ENCODE data around the gene SCUBE1.

The SCUBE1 gene

GRCh38 chr22:43343262-43343669 lies at the start of gene SCUBE1:
TSS of gene SCUBE1 (minus strand) at chr22:43343372. CDS start at chr22:43343261, 111 bp downstream.
- TF ChIP-seq, protein P1, sequence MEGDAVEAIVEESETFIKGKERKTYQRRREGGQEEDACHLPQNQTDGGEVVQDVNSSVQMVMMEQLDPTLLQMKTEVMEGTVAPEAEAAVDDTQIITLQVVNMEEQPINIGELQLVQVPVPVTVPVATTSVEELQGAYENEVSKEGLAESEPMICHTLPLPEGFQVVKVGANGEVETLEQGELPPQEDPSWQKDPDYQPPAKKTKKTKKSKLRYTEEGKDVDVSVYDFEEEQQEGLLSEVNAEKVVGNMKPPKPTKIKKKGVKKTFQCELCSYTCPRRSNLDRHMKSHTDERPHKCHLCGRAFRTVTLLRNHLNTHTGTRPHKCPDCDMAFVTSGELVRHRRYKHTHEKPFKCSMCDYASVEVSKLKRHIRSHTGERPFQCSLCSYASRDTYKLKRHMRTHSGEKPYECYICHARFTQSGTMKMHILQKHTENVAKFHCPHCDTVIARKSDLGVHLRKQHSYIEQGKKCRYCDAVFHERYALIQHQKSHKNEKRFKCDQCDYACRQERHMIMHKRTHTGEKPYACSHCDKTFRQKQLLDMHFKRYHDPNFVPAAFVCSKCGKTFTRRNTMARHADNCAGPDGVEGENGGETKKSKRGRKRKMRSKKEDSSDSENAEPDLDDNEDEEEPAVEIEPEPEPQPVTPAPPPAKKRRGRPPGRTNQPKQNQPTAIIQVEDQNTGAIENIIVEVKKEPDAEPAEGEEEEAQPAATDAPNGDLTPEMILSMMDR (IDR thresholded peaks at IDR 0.05): no peak

- TF ChIP-seq, protein P1 (IDR thresholded peaks at IDR 0.05): no peak
These were observed 49.3 kb upstream of the SCUBE1 start for GRCh38 chr22:43392385-43392989.

DNA sequence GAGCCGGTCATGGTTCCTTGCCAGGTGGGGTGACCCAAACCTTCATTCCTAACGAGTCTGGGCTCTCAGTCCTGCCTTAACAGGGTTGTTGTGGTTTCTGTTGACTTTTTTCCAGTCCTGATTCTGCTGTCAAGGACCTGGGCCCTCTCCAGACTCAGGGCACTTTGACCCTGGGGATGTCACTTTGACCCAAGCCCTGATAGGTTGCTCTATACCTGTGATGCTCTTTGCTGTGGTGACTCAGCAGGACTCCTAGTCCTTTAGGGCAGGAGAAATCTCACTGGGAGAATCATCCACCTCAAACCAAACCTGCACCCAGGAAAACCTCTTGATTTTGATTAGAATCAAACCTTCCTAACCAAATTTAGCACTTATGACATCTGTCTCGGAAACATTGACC lies 48.1 kb upstream of the SCUBE1 start:
- TF ChIP-seq, protein P1 (IDR thresholded peaks at IDR 0.05): no peak

GRCh38 chr22:43390872-43391271 lies 47.7 kb upstream of the SCUBE1 start:
- TF ChIP-seq, protein P1 (IDR thresholded peaks at IDR 0.05): no peak

DNA sequence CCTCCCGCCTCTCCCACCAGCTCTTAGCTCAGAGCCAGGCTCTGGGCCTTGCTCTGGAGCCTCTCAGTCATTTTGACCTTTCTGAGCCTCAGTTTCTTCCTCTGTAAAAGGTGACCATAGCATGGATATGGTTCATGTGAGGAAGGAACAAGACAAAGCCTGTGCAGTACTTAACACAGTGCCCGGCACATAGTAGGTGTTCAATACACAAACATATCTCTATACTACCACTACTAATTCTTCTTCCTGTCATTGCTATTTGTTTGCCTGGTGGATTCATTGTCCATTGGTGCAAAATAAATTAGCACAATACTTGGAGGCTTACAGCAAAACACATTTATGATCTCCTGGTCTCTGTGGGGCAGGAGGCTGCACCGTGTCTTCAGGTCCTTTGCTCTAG lies 47.0 kb upstream of the SCUBE1 start:
- TF ChIP-seq, protein P1 (IDR thresholded peaks at IDR 0.05): no peak

GRCh38 chr22:43389227-43389836 lies 46.2 kb upstream of the SCUBE1 start:
- TF ChIP-seq, protein P1 (IDR thresholded peaks at IDR 0.05): no peak

GRCh38 chr22:43388420-43388851 lies 45.3 kb upstream of the SCUBE1 start:
- TF ChIP-seq, protein P1 (IDR thresholded peaks at IDR 0.05): peak; percentile 99

Measured in LNCAP (cell line).